Measurements from ENCODE around the gene VAMP1. TPM values are rescaled to one million over a fixed set of nuclear protein-coding genes. Genes with fewer than 3 reads are reported as not detected.
A peak's percentile ranks its signal among the peaks of the same experiment; 100 is the strongest.

The VAMP1 gene
- total and polyA plus RNA-seq, 2 of the 13 experiments (the other 11 are each of a cell fraction or from before 2014, with no cell fraction given), result 2.5 to 7.4 TPM

- TF ChIP-seq, protein P1, sequence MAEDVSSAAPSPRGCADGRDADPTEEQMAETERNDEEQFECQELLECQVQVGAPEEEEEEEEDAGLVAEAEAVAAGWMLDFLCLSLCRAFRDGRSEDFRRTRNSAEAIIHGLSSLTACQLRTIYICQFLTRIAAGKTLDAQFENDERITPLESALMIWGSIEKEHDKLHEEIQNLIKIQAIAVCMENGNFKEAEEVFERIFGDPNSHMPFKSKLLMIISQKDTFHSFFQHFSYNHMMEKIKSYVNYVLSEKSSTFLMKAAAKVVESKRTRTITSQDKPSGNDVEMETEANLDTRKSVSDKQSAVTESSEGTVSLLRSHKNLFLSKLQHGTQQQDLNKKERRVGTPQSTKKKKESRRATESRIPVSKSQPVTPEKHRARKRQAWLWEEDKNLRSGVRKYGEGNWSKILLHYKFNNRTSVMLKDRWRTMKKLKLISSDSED (CRISPR knock-in tag; IDR thresholded peaks at IDR 0.05), result no peak
- TF ChIP-seq KDM4B (CRISPR knock-in tag; IDR thresholded peaks at IDR 0.05) (peak; percentile 25; the same call in 1 of the 2 replicates), MTF2 (CRISPR knock-in tag; IDR thresholded peaks at IDR 0.05; ENCODE audit: borderline replicate concordance) (no peak; the same call in 1 of the 2 replicates), KAT7 (CRISPR knock-in tag; IDR thresholded peaks at IDR 0.05; ENCODE audit: borderline replicate concordance) (peak; percentile 59; the same call in 1 of the 2 replicates), HCFC1 (IDR thresholded peaks at IDR 0.05; ENCODE audit: low read depth, low read length) (no peak), ZNF407 (CRISPR knock-in tag; IDR thresholded peaks at IDR 0.05; ENCODE audit: not compliant biosample characterization) (peak; percentile 88), ZNF431 (CRISPR knock-in tag; IDR thresholded peaks at IDR 0.05; ENCODE audit: borderline replicate concordance, low read depth) (no peak), ATF7-NPFF (CRISPR knock-in tag; IDR thresholded peaks at IDR 0.05; ENCODE audit: low read depth) (peak; percentile 79), ARNT2 (CRISPR knock-in tag; IDR thresholded peaks at IDR 0.05; ENCODE audit: low read depth) (peak; percentile 78; the same call in 1 of the 2 replicates), SPEN (CRISPR knock-in tag; IDR thresholded peaks at IDR 0.05; ENCODE audit: low read depth) (peak; percentile 67; the same call in 1 of the 2 replicates), ZNF616 (CRISPR knock-in tag; IDR thresholded peaks at IDR 0.05; ENCODE audit: low read depth) (peak; percentile 32; the same call in 1 of the 2 replicates), MIXL1 (CRISPR knock-in tag; IDR thresholded peaks at IDR 0.05) (peak; percentile 54), ZFYVE20 (CRISPR knock-in tag; IDR thresholded peaks at IDR 0.05; ENCODE audit: borderline replicate concordance, low read depth) (0 out of 2 replicates have a peak, but pooled peaks have one; percentile 29), UBTF (CRISPR knock-in tag; IDR thresholded peaks at IDR 0.05) (peak; percentile 82; the same call in 1 of the 2 replicates)
- TF ChIP-seq, protein P2, sequence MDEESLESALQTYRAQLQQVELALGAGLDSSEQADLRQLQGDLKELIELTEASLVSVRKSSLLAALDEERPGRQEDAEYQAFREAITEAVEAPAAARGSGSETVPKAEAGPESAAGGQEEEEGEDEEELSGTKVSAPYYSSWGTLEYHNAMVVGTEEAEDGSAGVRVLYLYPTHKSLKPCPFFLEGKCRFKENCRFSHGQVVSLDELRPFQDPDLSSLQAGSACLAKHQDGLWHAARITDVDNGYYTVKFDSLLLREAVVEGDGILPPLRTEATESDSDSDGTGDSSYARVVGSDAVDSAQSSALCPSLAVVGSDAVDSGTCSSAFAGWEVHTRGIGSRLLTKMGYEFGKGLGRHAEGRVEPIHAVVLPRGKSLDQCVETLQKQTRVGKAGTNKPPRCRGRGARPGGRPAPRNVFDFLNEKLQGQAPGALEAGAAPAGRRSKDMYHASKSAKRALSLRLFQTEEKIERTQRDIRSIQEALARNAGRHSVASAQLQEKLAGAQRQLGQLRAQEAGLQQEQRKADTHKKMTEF (CRISPR knock-in tag; IDR thresholded peaks at IDR 0.05), result peak; percentile 88
Measured at GRCh38 chr12:6470375-6471163, at the start of gene VAMP1 (continued).
